Measurements from ENCODE around the gene NBAS. TPM values are rescaled to one million over a fixed set of nuclear protein-coding genes. Genes with fewer than 3 reads are reported as not detected.

Gene NBAS
- total and polyA plus RNA-seq, 2 donors (not counting 3 experiments of a cell fraction or from before 2014, with no cell fraction given) = 29.4 to 43.0 TPM

- H3K36me3 ChIP-seq (ENCODE audit: control insufficient read depth in 2 of 2, extremely low read depth in 1 of 2, insufficient read depth in 2 of 2, low read length in 2 of 2) = no peaks in the 10 kb centered on the region
- no peaks in the 10 kb centered on the region for H3K9me3 ChIP-seq (replicated peaks; ENCODE audit: control insufficient read depth, insufficient read depth, low read length)
- POLR2A ChIA-PET = no interaction called here
- H3K79me2 ChIP-seq (ENCODE audit: control insufficient read depth, insufficient read depth, low read length) = no peaks in the 10 kb centered on the region
- no peak overlapping the region for H3K4me2 ChIP-seq (ENCODE audit: insufficient read depth, low read length)
- no peak overlapping the region for H3K27ac ChIP-seq (ENCODE audit: insufficient read depth, low read depth, low read length)
- dilution Hi-C loops (cut with MboI; ENCODE audit: extremely low pct_ligation_motif_present, low sequenced_read_pairs) = no loop called here
- DNase-seq (ENCODE audit: low read depth, low spot score) = no peak
- intact Hi-C loops (cut with micrococcal nuclease) = no loop called here
- no peak for TF ChIP-seq POLR2A (IDR thresholded peaks at IDR 0.05; ENCODE audit: low read depth, low read length)
- no peak for TF ChIP-seq GATA2 (IDR thresholded peaks at IDR 0.05; ENCODE audit: insufficient read depth, insufficient read length, low read depth, low read length)
- TF ChIP-seq, protein P1, sequence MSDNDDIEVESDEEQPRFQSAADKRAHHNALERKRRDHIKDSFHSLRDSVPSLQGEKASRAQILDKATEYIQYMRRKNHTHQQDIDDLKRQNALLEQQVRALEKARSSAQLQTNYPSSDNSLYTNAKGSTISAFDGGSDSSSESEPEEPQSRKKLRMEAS (IDR thresholded peaks at IDR 0.05; ENCODE audit: insufficient read depth, insufficient read length) = no peak
- TF ChIP-seq JUN (IDR thresholded peaks at IDR 0.05; ENCODE audit: borderline replicate concordance, insufficient read depth, insufficient read length, low read depth) = no peak
- no peak for TF ChIP-seq FOS (IDR thresholded peaks at IDR 0.05; ENCODE audit: borderline replicate concordance, insufficient read depth, low read length)
- TF ChIP-seq, protein P2, sequence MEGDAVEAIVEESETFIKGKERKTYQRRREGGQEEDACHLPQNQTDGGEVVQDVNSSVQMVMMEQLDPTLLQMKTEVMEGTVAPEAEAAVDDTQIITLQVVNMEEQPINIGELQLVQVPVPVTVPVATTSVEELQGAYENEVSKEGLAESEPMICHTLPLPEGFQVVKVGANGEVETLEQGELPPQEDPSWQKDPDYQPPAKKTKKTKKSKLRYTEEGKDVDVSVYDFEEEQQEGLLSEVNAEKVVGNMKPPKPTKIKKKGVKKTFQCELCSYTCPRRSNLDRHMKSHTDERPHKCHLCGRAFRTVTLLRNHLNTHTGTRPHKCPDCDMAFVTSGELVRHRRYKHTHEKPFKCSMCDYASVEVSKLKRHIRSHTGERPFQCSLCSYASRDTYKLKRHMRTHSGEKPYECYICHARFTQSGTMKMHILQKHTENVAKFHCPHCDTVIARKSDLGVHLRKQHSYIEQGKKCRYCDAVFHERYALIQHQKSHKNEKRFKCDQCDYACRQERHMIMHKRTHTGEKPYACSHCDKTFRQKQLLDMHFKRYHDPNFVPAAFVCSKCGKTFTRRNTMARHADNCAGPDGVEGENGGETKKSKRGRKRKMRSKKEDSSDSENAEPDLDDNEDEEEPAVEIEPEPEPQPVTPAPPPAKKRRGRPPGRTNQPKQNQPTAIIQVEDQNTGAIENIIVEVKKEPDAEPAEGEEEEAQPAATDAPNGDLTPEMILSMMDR (IDR thresholded peaks at IDR 0.05; ENCODE audit: extremely low read depth in 1 of 2, insufficient read depth in 1 of 2, low read depth in 1 of 2, low read length in 2 of 2) = no peak
- no peak for TF ChIP-seq MYC (IDR thresholded peaks at IDR 0.05; ENCODE audit: low read depth, low read length)
- TF ChIP-seq EZH2 (IDR thresholded peaks at IDR 0.05; ENCODE audit: borderline replicate concordance, low read depth, low read length, severe bottlenecking) = no peak
- no peak for TF ChIP-seq POLR2AphosphoS5 (IDR thresholded peaks at IDR 0.05; ENCODE audit: insufficient read depth, low read depth, low read length)
- H3K4me3 ChIP-seq (replicated peaks in 1 of 3; ENCODE audit: insufficient read depth in 1 of 3, low read depth in 1 of 3, low read length in 3 of 3) = no peak overlapping the region
- no peak overlapping the region for H2AFZ ChIP-seq (ENCODE audit: low read depth, low read length)
- no TSS peak for BruUV-seq (replicated peaks)
- H3K4me1 ChIP-seq (ENCODE audit: control insufficient read depth, extremely low read depth, insufficient read depth, low read length) = peaks cover 4% of the 10 kb centered on the region
- no peak overlapping the region for H3K9ac ChIP-seq (replicated peaks; ENCODE audit: extremely low read depth, insufficient read depth, low read length)
- no peaks in the 10 kb centered on the region for H4K20me1 ChIP-seq (replicated peaks; ENCODE audit: control insufficient read depth, extremely low read depth, insufficient read depth, low read length)
- CTCF ChIA-PET = no interaction called here
- H3K27me3 ChIP-seq (ENCODE audit: control insufficient read depth in 2 of 2, insufficient read depth in 2 of 2, low read length in 2 of 2) = no peaks in the 10 kb centered on the region
- no peak for FAIRE-seq
- H3K9me1 ChIP-seq (replicated peaks; ENCODE audit: control insufficient read depth, extremely low read depth, insufficient read depth, low read length) = no peaks in the 10 kb centered on the region
These were observed 414.2 kb downstream of the NBAS start for GRCh38 chr2:15146960-15147359.

Measured in endothelial cell of umbilical vein (primary cell).